Measurements from ENCODE around the gene PTPRN2.

DNA sequence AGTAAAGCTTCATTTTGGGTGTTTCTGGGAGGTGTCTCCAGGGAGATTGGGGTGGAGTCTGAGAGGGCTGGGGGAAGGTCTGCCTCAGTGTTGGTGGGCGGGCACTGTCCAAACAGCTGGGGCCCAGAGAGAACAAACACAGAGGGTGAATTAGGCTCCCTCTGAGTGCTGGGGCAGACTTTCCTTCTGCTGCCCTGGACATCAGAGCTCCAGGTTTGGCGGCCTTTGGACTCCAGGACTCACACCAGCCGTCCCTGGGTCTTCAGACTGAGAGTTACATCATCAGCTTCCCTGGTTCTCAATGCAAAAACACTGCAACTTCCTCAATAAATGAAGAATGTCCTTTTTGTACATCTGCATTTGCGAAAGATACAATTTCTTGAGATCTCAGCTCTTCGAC lies 427.4 kb downstream of the PTPRN2 start:
- TF ChIP-seq, protein P1, sequence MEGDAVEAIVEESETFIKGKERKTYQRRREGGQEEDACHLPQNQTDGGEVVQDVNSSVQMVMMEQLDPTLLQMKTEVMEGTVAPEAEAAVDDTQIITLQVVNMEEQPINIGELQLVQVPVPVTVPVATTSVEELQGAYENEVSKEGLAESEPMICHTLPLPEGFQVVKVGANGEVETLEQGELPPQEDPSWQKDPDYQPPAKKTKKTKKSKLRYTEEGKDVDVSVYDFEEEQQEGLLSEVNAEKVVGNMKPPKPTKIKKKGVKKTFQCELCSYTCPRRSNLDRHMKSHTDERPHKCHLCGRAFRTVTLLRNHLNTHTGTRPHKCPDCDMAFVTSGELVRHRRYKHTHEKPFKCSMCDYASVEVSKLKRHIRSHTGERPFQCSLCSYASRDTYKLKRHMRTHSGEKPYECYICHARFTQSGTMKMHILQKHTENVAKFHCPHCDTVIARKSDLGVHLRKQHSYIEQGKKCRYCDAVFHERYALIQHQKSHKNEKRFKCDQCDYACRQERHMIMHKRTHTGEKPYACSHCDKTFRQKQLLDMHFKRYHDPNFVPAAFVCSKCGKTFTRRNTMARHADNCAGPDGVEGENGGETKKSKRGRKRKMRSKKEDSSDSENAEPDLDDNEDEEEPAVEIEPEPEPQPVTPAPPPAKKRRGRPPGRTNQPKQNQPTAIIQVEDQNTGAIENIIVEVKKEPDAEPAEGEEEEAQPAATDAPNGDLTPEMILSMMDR (conservative IDR thresholded peaks at IDR 0.05; ENCODE audit: low read length): no peak
- no peak for TF ChIP-seq EZH2phosphoT487 (IDR thresholded peaks at IDR 0.05; ENCODE audit: borderline replicate concordance, low read depth, low read length)

Measured in OCI-LY7 (cell line).